ENCODE results near the gene SDR42E1.

Gene SDR42E1

GRCh38 chr16:82051656-82052055, 40.4 kb upstream of the SDR42E1 start:
- no peak for DNase-seq (ENCODE audit: low spot score)
- no peak for TF ChIP-seq CTCF (IDR thresholded peaks at IDR 0.05; ENCODE audit: borderline replicate concordance, control extremely low read depth, extremely low read depth, insufficient read depth, missing control alignments)
- in situ Hi-C loops (cut with MboI; ENCODE audit: low sequenced_read_pairs, unreplicated experiment), result no loop called here

GRCh38 chr16:82050909-82051357, 39.7 kb upstream of the SDR42E1 start:
- TF ChIP-seq CTCF (IDR thresholded peaks at IDR 0.05; ENCODE audit: borderline replicate concordance, control extremely low read depth, extremely low read depth, insufficient read depth, missing control alignments), result no peak
- DNase-seq (ENCODE audit: low spot score), result no peak

GRCh38 chr16:82050506-82050905, 39.2 kb upstream of the SDR42E1 start:
- DNase-seq (ENCODE audit: low spot score), result no peak
- in situ Hi-C loops (cut with MboI; ENCODE audit: low sequenced_read_pairs, unreplicated experiment), result no loop called here
- no peak for TF ChIP-seq CTCF (IDR thresholded peaks at IDR 0.05; ENCODE audit: borderline replicate concordance, control extremely low read depth, extremely low read depth, insufficient read depth, missing control alignments)

More at GRCh38 chr16:82050909-82051357, 39.7 kb upstream of the SDR42E1 start:
- in situ Hi-C loops (cut with MboI; ENCODE audit: low sequenced_read_pairs, unreplicated experiment), result no loop called here

- TF ChIP-seq CTCF (IDR thresholded peaks at IDR 0.05; ENCODE audit: borderline replicate concordance, control extremely low read depth, extremely low read depth, insufficient read depth, missing control alignments), result no peak
- DNase-seq (ENCODE audit: low spot score), result no peak
- in situ Hi-C loops (cut with MboI; ENCODE audit: low sequenced_read_pairs, unreplicated experiment), result no loop called here
Observed at GRCh38 chr16:82049484-82049883, 38.2 kb upstream of the SDR42E1 start.

GRCh38 chr16:82047787-82048186, 36.5 kb upstream of the SDR42E1 start:
- in situ Hi-C loops (cut with MboI; ENCODE audit: low sequenced_read_pairs, unreplicated experiment), result no loop called here
- no peak for TF ChIP-seq CTCF (IDR thresholded peaks at IDR 0.05; ENCODE audit: borderline replicate concordance, control extremely low read depth, extremely low read depth, insufficient read depth, missing control alignments)
- no peak for DNase-seq (ENCODE audit: low spot score)

GRCh38 chr16:82047374-82047773, 36.1 kb upstream of the SDR42E1 start:
- TF ChIP-seq CTCF (IDR thresholded peaks at IDR 0.05; ENCODE audit: borderline replicate concordance, control extremely low read depth, extremely low read depth, insufficient read depth, missing control alignments), result no peak
- DNase-seq (ENCODE audit: low spot score), result no peak
- in situ Hi-C loops (cut with MboI; ENCODE audit: low sequenced_read_pairs, unreplicated experiment), result no loop called here

GRCh38 chr16:82046941-82047340, 35.7 kb upstream of the SDR42E1 start:
- in situ Hi-C loops (cut with MboI; ENCODE audit: low sequenced_read_pairs, unreplicated experiment), result no loop called here
- no peak for TF ChIP-seq CTCF (IDR thresholded peaks at IDR 0.05; ENCODE audit: borderline replicate concordance, control extremely low read depth, extremely low read depth, insufficient read depth, missing control alignments)
- DNase-seq (ENCODE audit: low spot score), result no peak
